ENCODE results near the gene ZIM2.

DNA sequence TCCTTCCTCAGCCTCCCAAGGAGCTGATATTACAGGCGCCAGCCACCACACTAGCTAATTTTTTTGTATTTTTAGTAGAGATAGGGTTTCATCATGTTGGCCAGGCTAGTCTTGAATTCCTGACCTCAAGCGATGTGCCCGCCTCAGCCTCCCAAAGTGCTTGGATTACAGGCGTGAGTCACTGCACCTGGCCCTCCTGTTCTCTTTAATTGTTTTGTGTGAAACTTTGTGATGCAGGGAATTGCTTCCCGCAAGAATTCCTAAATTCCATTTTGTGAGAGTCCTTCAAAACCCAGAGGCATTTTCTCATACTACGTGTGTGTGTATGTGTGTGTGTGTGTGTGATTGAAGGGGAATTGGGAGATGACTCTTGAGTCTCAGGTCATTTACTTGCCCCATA lies 104.0 kb downstream of the ZIM2 start:
- TF ChIP-seq, protein P1, sequence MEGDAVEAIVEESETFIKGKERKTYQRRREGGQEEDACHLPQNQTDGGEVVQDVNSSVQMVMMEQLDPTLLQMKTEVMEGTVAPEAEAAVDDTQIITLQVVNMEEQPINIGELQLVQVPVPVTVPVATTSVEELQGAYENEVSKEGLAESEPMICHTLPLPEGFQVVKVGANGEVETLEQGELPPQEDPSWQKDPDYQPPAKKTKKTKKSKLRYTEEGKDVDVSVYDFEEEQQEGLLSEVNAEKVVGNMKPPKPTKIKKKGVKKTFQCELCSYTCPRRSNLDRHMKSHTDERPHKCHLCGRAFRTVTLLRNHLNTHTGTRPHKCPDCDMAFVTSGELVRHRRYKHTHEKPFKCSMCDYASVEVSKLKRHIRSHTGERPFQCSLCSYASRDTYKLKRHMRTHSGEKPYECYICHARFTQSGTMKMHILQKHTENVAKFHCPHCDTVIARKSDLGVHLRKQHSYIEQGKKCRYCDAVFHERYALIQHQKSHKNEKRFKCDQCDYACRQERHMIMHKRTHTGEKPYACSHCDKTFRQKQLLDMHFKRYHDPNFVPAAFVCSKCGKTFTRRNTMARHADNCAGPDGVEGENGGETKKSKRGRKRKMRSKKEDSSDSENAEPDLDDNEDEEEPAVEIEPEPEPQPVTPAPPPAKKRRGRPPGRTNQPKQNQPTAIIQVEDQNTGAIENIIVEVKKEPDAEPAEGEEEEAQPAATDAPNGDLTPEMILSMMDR (IDR thresholded peaks at IDR 0.05; ENCODE audit: insufficient read depth, low read length, poor library complexity, severe bottlenecking): no peak
- TF ChIP-seq EZH2phosphoT487 (conservative IDR thresholded peaks at IDR 0.05; ENCODE audit: low read length): no peak
